Stimulated activated CD4-positive, alpha-beta T cell treated with anti-CD3 and anti-CD28 coated beads, Interleukin-12 subunit alpha, Interleukin-12 subunit beta, amount 100 ng/mL, for 24 hours (primary cell): ENCODE results near the gene MROH2A.
A peak's percentile ranks its signal among the peaks of the same experiment; 100 is the strongest.
"Not testable (repeated sequence)": the region's sequence is repeated elsewhere in the genome, so short reads cannot be mapped to it uniquely, and the experiment has no call there.

ENCODE experiments used
- DNase-seq, 2 experiments: peaks; one replicate each; pipeline ENCODE4 v3.0.0-alpha.2; 2020; ENCODE audit warnings: low read depth in 2 of 2

Gene MROH2A

DNA sequence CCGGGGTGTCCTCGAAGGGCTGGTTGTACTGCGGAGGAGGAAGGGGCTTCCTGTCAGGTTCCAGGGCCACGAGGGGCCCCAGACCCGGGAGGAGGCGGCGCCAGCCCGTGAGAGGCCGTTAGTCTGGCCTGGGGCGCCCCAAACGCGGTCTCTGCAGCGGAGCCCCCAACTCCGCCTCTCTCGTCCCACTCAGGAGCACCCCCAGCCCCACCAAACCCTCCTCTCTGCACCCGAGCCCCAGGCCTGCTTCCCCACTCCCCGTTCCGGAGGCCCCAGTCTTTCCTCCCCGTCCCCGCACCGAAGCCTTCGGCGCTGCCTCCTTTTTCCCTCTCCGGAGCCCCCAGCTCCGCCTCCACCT lies 75.7 kb downstream of the MROH2A start:
- no peak for DNase-seq

DNA sequence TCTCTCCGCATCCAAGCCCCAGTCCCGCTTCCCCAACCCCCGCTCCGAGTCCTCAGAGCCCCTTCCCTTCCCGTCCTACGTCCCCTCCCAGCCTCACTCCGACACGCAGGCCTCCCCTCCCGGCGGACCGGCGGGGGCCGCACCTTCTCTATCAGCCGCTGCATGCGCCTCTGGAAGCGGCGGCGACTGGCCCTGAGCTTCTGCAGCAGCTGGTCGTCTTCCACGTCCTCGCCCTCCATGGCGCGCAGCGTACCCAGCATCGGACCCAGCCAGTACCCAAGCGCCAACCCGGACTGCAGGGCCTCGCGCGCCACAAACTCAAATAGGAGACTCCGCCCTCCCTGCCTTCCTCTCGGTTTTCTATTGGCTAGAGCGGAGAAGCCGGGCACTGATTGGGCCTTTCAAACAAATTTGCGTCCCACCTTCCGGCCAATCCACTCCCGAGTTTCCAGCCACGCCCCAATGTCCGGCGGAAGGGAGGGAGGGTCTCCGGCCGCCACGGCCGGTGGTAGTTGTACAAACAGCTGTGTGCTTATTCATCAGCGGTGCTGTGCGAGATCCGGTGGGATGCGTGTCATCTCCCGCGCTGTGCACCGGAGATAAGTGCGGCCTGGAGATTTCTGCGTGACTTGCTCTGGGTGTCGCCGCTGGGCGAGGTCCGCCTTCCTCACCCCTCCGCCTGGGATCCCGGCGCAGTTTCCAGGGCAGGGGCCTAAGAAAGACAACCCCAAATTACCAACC lies 76.3 kb downstream of the MROH2A start, which contains the start of gene HJURP:
HJURP (minus strand) TSS at position 295 of the 741 bp plus-strand sequence; CDS start at position 260, 35 bp downstream.
- DNase-seq, result peak; percentile 80 to 92

DNA sequence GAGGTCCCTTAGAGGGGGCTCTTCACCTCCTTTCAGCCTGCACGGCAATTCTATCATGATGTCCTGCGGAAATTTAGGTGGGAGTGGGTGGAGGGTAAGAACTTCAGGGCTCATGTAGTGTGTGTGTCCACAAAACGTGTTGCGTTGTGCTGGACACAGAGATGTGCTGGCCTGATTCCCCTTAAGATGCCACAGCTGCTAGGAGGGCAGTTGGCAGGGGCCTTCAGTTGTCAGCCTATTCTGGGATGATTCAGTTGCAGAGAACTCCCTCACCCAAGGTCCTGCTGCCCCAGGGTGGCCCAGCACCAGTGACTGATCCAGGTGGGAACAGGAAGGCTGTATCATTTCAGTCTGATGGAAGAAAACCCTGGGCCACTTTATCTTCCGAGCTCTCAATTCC lies 77.2 kb downstream of the MROH2A start:
- DNase-seq, result no peak

- DNase-seq, result no peak
Observed at GRCh38 chr2:233856184-233856583, 78.1 kb downstream of the MROH2A start.

GRCh38 chr2:233857511-233858141 lies 79.5 kb downstream of the MROH2A start:
- peak; percentile 18 to 55 for DNase-seq

DNA sequence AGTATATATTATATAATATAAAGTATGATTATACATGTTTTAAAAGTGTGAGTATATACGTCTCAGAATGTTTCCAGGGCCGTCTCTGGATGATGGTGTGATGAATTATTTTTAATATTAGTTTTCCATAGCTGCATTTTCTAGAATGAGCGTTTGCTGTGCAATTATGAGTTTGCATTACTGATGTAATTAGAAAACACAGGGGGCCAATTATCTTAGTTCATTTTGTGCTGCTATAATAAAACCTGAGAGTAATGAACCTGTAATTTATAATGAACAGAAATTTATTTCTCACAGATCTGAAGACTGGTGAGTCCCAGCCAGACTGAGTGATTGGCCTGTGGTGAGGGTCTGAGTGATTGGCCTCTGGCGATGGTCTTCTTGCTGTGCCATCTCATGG lies 80.2 kb downstream of the MROH2A start:
- DNase-seq, result no peak

DNA sequence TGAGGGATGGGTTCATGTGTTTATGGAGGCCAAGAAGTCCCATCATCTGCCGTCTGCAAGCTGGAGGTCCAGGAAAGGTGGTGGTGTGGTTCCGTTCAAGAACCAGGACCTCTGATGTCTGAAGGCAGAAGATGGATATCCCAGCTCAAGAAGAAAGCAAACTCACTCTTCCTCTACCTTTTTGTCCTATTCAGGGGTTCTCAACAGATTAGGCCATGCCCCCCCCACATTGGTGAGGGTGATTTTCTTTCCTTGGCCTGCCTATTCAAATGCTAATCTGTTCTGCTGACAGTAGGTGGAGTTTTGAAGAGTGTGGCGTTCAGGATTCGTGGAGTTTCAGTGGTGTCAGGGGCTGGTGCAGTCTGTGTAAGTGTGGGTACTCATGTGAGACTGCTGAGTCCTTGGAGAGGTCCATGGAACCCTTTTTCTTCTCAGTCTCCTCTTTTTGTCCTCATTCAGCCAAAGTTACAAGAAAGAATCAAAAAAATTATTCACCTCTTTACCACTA lies 84.2 kb downstream of the MROH2A start:
- DNase-seq, result no peak

GRCh38 chr2:233865838-233866237 lies 87.7 kb downstream of the MROH2A start:
- no peak for DNase-seq

DNA sequence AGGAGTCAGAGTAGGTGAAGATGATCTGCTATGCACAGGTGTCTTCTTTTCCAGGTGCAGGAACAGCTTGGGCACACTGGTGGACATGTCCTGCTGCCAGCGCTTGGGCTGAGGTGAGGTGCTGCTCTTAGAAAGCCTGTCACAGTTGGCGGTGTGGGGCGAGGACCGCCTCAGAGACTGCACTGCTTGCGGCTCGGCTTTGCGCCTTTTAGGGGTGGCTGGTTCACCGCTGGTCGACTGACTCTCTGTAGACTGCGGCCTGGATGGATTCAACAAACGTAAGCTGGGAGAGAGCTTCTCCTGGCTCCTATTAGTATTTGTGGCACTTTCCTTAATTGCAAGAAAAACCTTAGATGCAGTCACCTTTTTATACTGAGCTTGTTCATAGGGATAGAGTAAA lies 88.3 kb downstream of the MROH2A start:
- no peak for DNase-seq

DNA sequence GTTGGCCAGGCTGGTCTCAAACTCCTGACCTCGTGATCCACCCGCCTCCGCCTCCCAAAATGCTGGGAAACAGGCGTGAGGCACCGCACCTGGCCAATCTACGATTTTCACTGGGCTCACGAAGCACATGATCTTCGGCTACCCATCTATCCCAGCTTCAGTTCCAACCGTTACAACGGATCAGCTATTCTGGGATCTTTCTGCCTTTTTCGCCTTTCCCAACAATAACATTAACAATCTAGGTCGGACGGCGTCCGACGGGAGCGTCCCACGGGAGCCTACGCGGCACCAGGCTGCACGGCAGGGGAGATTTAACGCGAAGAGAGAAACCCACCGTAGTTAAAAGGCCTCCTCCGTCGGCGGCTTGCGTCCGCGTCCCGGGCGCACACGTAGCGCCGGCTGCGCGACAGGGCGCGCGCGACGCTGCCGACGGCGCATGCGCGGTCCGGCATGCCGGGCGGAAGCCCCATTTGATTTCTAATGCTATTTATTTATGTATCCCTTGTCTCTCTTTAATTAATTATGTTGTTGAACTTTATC lies 89.9 kb downstream of the MROH2A start, which contains the start of gene MSL3B:
MSL3B (minus strand) TSS at position 394 of the 540 bp plus-strand sequence.
- DNase-seq, result peak; percentile 16 to 41

- DNase-seq, result no peak
Observed at GRCh38 chr2:233871432-233871831, 93.3 kb downstream of the MROH2A start.

DNA sequence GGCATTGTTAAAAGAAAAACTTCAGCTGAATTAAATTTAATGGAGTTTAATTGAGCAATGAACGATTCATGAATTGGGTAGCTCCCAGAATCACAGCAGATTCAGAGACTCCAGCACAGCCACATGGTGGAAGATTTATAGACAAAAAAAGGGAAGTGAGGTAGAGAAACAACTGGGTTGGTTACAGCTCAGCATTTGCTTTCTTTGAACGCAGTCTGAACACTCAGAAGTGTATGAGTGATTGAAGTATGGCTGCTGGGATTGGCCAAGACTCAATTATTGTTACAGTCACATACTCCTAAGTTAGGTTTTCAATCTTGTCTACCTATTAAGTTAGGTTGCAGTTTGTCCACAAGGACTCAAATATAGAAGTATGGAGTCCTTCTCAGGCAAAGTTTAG lies 94.0 kb downstream of the MROH2A start:
- DNase-seq, result not testable (repeated sequence)

GRCh38 chr2:233882353-233882752 lies 104.2 kb downstream of the MROH2A start:
- DNase-seq, result no peak
